Gastrocnemius medialis (tissue), 4 donors: ENCODE results near the gene CLDN6.

Experiments used
- POLR2A ChIP-seq, 2 donors: fragments of 450-650 bp; IDR thresholded peaks; one replicate each; pipeline ENCODE4 v1.6.1; 2017; ENCODE audit warnings: antibody characterized with exemption in 2 of 2, mild to moderate bottlenecking in 2 of 2, moderate library complexity in 2 of 2
- TF ChIP-seq, protein P1 (sequence below), 5 experiments: fragments of 450-650 bp in 3 of 5; fragments of 200-600 bp in 2 of 5; sonication (generic) in 2 of 5; IDR thresholded peaks in 4 of 5; conservative IDR thresholded peaks in 1 of 5; 1 replicate in 4 of 5; 2 replicates in 1 of 5; pipeline ENCODE4 v1.5.1; 2016 to 2019; ENCODE audit warnings: antibody characterized with exemption in 5 of 5, mild to moderate bottlenecking in 3 of 5, moderate library complexity in 3 of 5

DNA sequence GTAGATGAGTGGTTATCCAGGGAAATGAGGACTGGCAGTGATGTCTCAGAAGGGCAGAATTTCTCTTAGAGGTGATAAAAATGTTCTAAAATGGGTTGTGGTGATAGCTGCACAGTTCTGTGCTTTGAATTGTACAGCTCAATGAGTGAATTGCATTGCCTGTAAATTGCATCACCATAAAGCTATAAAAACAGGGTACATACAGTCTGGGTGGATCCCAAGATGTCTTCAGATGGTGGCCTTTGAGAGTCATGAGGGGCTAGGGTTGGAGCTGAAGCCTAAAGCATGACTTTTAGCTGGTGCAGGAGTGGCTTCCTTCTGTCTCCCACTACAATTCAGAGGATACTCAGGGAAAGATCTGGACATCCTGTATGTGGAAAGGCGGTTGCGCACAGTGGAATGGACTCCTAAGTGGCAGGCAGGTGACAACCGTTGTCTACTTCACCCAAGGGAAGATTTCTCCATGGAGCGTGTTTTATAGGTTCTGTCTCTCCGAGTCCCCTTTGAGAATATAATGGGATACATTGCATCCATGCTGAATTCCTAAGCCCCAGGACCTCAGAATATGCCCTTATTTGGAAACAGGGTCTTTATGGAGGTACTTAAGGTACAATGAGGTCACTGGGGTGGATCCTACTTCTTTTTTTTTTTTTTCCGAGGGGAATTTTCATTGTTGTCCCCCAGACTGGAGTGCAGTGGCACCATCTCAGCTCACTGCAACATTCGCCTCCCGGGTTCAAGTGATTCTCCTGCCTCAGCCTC is 45.8 kb upstream of the CLDN6 start:
- TF ChIP-seq POLR2A (IDR thresholded peaks at IDR 0.05), result no peak
- TF ChIP-seq, protein P1, sequence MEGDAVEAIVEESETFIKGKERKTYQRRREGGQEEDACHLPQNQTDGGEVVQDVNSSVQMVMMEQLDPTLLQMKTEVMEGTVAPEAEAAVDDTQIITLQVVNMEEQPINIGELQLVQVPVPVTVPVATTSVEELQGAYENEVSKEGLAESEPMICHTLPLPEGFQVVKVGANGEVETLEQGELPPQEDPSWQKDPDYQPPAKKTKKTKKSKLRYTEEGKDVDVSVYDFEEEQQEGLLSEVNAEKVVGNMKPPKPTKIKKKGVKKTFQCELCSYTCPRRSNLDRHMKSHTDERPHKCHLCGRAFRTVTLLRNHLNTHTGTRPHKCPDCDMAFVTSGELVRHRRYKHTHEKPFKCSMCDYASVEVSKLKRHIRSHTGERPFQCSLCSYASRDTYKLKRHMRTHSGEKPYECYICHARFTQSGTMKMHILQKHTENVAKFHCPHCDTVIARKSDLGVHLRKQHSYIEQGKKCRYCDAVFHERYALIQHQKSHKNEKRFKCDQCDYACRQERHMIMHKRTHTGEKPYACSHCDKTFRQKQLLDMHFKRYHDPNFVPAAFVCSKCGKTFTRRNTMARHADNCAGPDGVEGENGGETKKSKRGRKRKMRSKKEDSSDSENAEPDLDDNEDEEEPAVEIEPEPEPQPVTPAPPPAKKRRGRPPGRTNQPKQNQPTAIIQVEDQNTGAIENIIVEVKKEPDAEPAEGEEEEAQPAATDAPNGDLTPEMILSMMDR (IDR thresholded peaks at IDR 0.05 in 4 of 5, conservative IDR thresholded peaks at IDR 0.05 in 1 of 5), result no peak
